ENCODE measurements around the gene IRGM.

DNA sequence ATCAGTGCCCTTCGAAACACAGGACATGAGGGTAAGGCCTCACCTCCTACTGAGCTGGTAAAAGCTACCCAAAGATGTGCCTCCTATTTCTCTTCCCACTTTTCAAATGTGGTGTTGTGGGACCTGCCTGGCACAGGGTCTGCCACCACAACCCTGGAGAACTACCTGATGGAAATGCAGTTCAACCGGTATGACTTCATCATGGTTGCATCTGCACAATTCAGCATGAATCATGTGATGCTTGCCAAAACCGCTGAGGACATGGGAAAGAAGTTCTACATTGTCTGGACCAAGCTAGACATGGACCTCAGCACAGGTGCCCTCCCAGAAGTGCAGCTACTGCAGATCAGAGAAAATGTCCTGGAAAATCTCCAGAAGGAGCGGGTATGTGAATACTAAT lies 1.9 kb downstream of the IRGM start:
- TF ChIP-seq, protein P1, sequence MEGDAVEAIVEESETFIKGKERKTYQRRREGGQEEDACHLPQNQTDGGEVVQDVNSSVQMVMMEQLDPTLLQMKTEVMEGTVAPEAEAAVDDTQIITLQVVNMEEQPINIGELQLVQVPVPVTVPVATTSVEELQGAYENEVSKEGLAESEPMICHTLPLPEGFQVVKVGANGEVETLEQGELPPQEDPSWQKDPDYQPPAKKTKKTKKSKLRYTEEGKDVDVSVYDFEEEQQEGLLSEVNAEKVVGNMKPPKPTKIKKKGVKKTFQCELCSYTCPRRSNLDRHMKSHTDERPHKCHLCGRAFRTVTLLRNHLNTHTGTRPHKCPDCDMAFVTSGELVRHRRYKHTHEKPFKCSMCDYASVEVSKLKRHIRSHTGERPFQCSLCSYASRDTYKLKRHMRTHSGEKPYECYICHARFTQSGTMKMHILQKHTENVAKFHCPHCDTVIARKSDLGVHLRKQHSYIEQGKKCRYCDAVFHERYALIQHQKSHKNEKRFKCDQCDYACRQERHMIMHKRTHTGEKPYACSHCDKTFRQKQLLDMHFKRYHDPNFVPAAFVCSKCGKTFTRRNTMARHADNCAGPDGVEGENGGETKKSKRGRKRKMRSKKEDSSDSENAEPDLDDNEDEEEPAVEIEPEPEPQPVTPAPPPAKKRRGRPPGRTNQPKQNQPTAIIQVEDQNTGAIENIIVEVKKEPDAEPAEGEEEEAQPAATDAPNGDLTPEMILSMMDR (IDR thresholded peaks at IDR 0.05) = no peak
- no peak for TF ChIP-seq POLR2AphosphoS5 (IDR thresholded peaks at IDR 0.05)
- no peak for TF ChIP-seq POLR2A (IDR thresholded peaks at IDR 0.05)

All from transverse colon (tissue), 4 donors.